ENCODE measurements around the gene XXYLT1. TPM values are rescaled to one million over a fixed set of nuclear protein-coding genes. Genes with fewer than 3 reads are reported as not detected.

Gene XXYLT1
- total and polyA plus RNA-seq, 2 of the 4 experiments (the other 2 are of a cell fraction), result 14.7 to 18.1 TPM

DNA sequence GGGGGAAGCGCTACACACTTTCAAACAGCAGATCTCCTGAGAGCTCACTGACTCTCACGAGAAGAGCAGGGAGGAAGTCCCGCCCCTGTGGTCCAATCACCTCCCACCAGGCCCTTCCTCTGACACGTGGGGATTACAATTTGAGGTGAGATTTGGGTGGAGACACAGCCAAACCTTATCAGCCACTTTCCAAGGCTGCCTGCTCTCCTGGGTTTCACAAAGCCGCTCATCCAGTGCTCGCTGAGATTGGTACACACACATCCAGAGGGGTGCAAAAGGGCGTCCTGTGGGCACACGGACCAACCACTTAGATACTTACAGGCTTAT, 23.1 kb downstream of the XXYLT1 start:
- Histone ChIP-seq H3K79me1 (ENCODE audit: low read depth in 1 of 2, low read length in 2 of 2) (peaks cover 20 to 56% of the 10 kb centered on the region in 2 experiments), H3K9ac (ENCODE audit: low read depth, low read length) (no peak overlapping the region), H2AK9ac (replicated peaks; ENCODE audit: low read depth, low read length, poor library complexity) (no peak overlapping the region), H4K20me1 (ENCODE audit: insufficient read depth, low read length) (peaks cover 10% of the 10 kb centered on the region), H3K36me3 (ENCODE audit: control insufficient read depth, insufficient read depth, low read length) (peaks cover 1% of the 10 kb centered on the region; the same call in 1 of the 2 replicates), H3K4me3 (ENCODE audit: insufficient read depth, low read depth, low read length) (no peak overlapping the region), H3K27ac (ENCODE audit: insufficient read depth, low read length) (no peak overlapping the region), H3K27me3 (ENCODE audit: control insufficient read depth, insufficient read depth, low read length) (no peaks in the 10 kb centered on the region), H4K5ac (ENCODE audit: low read depth, low read length) (no peak overlapping the region), H4K8ac (ENCODE audit: low read depth in 2 of 2, low read length in 2 of 2) (no peak overlapping the region), H3K23ac (ENCODE audit: low read depth, low read length) (no peak overlapping the region), H4K91ac (ENCODE audit: insufficient read depth, low read depth, low read length) (no peak overlapping the region), H2AK5ac (ENCODE audit: low read depth, low read length) (no peak overlapping the region), H3K4me2 (ENCODE audit: low read depth, low read length) (no peak overlapping the region), H2AFZ (replicated peaks; ENCODE audit: low read length, poor library complexity) (no peak overlapping the region), H2BK20ac (ENCODE audit: low read depth, low read length) (no peak overlapping the region), H3K4ac (ENCODE audit: low read depth, low read length) (no peak overlapping the region), H3K14ac (replicated peaks; ENCODE audit: low read depth, low read length) (no peak overlapping the region), H2BK120ac (ENCODE audit: low read depth, low read length) (no peak overlapping the region), H3K9me3 (ENCODE audit: control insufficient read depth, insufficient read depth, low read length) (no peaks in the 10 kb centered on the region), H2BK5ac (ENCODE audit: low read depth, low read length, poor library complexity, severe bottlenecking) (no peak overlapping the region), H3K18ac (ENCODE audit: low read depth, low read length) (no peak overlapping the region), H3K4me1 (ENCODE audit: control insufficient read depth, insufficient read depth, low read length) (peaks cover 5% of the 10 kb centered on the region; the same call in 1 of the 2 replicates), H3K9me1 (ENCODE audit: insufficient read depth, low read length) (peaks cover 12% of the 10 kb centered on the region), H2BK15ac (ENCODE audit: low read depth, low read length) (no peak overlapping the region), H3K56ac (ENCODE audit: extremely low read depth, insufficient read depth, low read length) (no peak overlapping the region)
- ChIA-PET POLR2A (ENCODE audit: unreplicated experiment) (no interaction called here), CTCF (no interaction called here)
- WGBS, 2 experiments (ENCODE audit: extremely low coverage in 2 of 2, insufficient read length in 1 of 2), result no CpG with 5 or more reads among the region's 8 CpGs
- ATAC-seq (ENCODE audit: low read depth) (no peak), DNase-seq (no peak)
- TF ChIP-seq MAZ (IDR thresholded peaks at IDR 0.05; ENCODE audit: borderline replicate concordance, low read depth, low read length), result no peak
- no peak for TF ChIP-seq SMC3 (IDR thresholded peaks at IDR 0.05; ENCODE audit: low read depth, low read length)
- TF ChIP-seq CHD1 (IDR thresholded peaks at IDR 0.05; ENCODE audit: low read depth, low read length), result no peak
- in situ Hi-C loops (cut with MboI; ENCODE audit: low sequenced_read_pairs), result no loop called here
- intact Hi-C loops (cut with micrococcal nuclease), result no loop called here
- BruUV-seq (replicated peaks), result no TSS peak
- dilution Hi-C loops (cut with HindIII; ENCODE audit: low sequenced_read_pairs, unreplicated experiment), result no loop called here

All from IMR-90 (cell line).